Uterus (tissue), 2 donors: ENCODE data around the gene PRDM2.

Experiments used
- POLR2A ChIP-seq, 2 donors: fragments of 450-650 bp; IDR thresholded peaks; one replicate each; pipeline ENCODE4 v1.6.1; 2016; ENCODE audit warnings: antibody characterized with exemption in 2 of 2, mild to moderate bottlenecking in 1 of 2, moderate library complexity in 1 of 2
- TF ChIP-seq, protein P1 (sequence below), 4 experiments: fragments of 200-600 bp in 2 of 4; fragments of 450-650 bp in 2 of 4; sonication (generic) in 2 of 4; IDR thresholded peaks; one replicate each; pipeline ENCODE4 v1.5.1; 2016 to 2019; ENCODE audit warnings: antibody characterized with exemption in 4 of 4, mild to moderate bottlenecking in 2 of 4, moderate library complexity in 1 of 4

DNA sequence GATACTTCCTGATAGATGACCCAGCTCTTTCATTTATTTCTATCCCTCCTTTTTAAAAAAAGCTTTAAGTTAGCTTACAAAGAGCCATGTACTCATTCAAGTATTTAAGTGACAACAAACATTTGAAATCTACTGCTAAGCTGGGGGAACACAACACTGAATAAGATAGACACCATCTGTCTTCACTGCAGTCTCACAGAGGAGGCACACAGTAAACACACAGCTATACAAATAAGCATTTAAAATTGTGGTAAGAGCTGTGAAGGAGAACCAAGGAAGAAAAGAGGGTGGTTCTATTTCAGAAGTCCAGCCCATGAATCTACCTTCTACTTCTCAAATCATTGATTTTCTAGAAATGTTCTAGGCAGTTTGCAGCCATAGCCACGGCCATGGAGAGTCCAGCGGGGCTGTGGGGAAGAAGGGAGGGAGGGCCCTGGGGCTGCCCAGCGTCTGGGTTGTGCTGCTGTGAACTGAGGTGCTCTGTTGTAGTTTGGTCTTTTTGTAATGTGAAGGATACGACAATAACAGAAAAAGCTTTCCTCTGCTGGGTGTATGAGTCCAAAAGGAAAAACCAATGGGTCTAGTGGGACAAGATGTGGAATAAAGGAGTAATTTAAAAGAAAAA, 28.2 kb downstream of the PRDM2 start:
- TF ChIP-seq POLR2A (IDR thresholded peaks at IDR 0.05): no peak
- TF ChIP-seq, protein P1, sequence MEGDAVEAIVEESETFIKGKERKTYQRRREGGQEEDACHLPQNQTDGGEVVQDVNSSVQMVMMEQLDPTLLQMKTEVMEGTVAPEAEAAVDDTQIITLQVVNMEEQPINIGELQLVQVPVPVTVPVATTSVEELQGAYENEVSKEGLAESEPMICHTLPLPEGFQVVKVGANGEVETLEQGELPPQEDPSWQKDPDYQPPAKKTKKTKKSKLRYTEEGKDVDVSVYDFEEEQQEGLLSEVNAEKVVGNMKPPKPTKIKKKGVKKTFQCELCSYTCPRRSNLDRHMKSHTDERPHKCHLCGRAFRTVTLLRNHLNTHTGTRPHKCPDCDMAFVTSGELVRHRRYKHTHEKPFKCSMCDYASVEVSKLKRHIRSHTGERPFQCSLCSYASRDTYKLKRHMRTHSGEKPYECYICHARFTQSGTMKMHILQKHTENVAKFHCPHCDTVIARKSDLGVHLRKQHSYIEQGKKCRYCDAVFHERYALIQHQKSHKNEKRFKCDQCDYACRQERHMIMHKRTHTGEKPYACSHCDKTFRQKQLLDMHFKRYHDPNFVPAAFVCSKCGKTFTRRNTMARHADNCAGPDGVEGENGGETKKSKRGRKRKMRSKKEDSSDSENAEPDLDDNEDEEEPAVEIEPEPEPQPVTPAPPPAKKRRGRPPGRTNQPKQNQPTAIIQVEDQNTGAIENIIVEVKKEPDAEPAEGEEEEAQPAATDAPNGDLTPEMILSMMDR (IDR thresholded peaks at IDR 0.05): no peak
